ENCODE data around the gene MREG. TPM values are rescaled to one million over a fixed set of nuclear protein-coding genes. Genes with fewer than 3 reads are reported as not detected.

MREG gene
- total and polyA plus RNA-seq, 9 of the 15 experiments (the other 6 are each of a cell fraction or from before 2014, with no cell fraction given), result 0.77 to 3.8 (median 2.3) TPM

DNA sequence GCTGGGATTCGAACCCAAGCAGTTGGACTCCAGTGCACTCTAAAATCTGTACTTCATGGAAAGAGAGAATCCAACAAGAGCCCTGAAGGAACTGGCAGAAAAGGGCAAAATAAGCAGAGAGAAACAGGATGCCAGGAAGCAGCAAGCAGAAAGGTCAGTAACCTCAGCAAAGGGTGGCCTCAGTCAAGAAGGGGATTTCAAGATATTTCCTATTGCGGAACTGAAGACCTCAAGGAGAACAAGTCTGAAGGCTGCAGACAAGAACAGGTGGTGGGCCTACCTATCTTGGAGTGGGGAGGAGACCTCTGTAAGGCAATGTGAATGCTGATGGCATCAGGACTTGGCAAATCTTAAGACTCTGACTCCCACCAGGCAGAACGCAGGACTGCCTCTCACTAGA is 20.1 kb upstream of the MREG start:
- H3K4me1 ChIP-seq (replicated peaks in 1 of 2; ENCODE audit: control insufficient read depth in 2 of 2, insufficient read depth in 2 of 2, low read length in 2 of 2), result no peaks in the 10 kb centered on the region; a peak in 2 of 5 replicates
- H3K27ac ChIP-seq (ENCODE audit: extremely low read depth, low read depth, low read length), result no peak overlapping the region
- WGBS (ENCODE audit: insufficient coverage, low coverage, missing lambda C conversion rate), result 65% methylated on average over 3 of the region's 3 CpGs
- FAIRE-seq, result no peak
- ChIA-PET CTCF (ENCODE audit: low intra/inter-chr PET ratio) (interaction anchor here (0.6 to 1.2 kb wide), 2 partner anchors 13 to 634 kb away, joined by 4 read pairs; no protein-coding TSS in a partner anchor), POLR2A (interaction anchor here (0.6 kb wide), 1 partner anchor 15 kb away, joined by 3 read pairs; no protein-coding TSS in a partner anchor)
- H3K9me3 ChIP-seq (replicated peaks; ENCODE audit: control insufficient read depth, insufficient read depth, low read depth, low read length), result no peaks in the 10 kb centered on the region
- H3K27me3 ChIP-seq (ENCODE audit: control insufficient read depth in 2 of 2, insufficient read depth in 2 of 2, low read length in 2 of 2), result no peaks in the 10 kb centered on the region
- H3K4me2 ChIP-seq (ENCODE audit: insufficient read depth, low read length), result no peak overlapping the region
- no TSS peak for BruUV-seq (replicated peaks)
- no peak overlapping the region for H2AFZ ChIP-seq (ENCODE audit: low read depth, low read length)
- ATAC-seq, result no peak
- no peaks in the 10 kb centered on the region for H3K9me1 ChIP-seq (ENCODE audit: control insufficient read depth, insufficient read depth, low read length)
- no peaks in the 10 kb centered on the region for H4K20me1 ChIP-seq (replicated peaks; ENCODE audit: control insufficient read depth, insufficient read depth, low read length)
- DNase-seq (ENCODE audit: extremely low read depth in 1 of 4, low spot score in 3 of 4), result no peak
- no peaks in the 10 kb centered on the region for H3K36me3 ChIP-seq (ENCODE audit: control insufficient read depth, insufficient read depth, low read length)
- TF ChIP-seq SIN3B (IDR thresholded peaks at IDR 0.05; ENCODE audit: low read depth), result no peak
- no peak for TF ChIP-seq SMARCC2 (IDR thresholded peaks at IDR 0.05; ENCODE audit: low read depth)
- TF ChIP-seq, protein P1, sequence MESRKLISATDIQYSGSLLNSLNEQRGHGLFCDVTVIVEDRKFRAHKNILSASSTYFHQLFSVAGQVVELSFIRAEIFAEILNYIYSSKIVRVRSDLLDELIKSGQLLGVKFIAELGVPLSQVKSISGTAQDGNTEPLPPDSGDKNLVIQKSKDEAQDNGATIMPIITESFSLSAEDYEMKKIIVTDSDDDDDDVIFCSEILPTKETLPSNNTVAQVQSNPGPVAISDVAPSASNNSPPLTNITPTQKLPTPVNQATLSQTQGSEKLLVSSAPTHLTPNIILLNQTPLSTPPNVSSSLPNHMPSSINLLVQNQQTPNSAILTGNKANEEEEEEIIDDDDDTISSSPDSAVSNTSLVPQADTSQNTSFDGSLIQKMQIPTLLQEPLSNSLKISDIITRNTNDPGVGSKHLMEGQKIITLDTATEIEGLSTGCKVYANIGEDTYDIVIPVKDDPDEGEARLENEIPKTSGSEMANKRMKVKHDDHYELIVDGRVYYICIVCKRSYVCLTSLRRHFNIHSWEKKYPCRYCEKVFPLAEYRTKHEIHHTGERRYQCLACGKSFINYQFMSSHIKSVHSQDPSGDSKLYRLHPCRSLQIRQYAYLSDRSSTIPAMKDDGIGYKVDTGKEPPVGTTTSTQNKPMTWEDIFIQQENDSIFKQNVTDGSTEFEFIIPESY (CRISPR knock-in tag; IDR thresholded peaks at IDR 0.05), result no peak
- no peak for TF ChIP-seq POLR2A (conservative IDR thresholded peaks at IDR 0.05)
- TF ChIP-seq DNMT1 (IDR thresholded peaks at IDR 0.05), result no peak
- no peak for TF ChIP-seq ZNF175 (CRISPR knock-in tag; IDR thresholded peaks at IDR 0.05; ENCODE audit: low read depth)
- no peak for TF ChIP-seq PYGO2 (tag; IDR thresholded peaks at IDR 0.05)
- no peak for TF ChIP-seq ZNF408 (CRISPR knock-in tag; IDR thresholded peaks at IDR 0.05; ENCODE audit: low read depth)
- H3K9ac ChIP-seq (ENCODE audit: insufficient read depth in 1 of 2, low read depth in 2 of 2, low read length in 2 of 2), result no peak overlapping the region
- intact Hi-C loops (cut with micrococcal nuclease) (loop anchor here (5.0 kb wide), 1 partner anchor 74 kb away; the partner anchor contains the start of gene XRCC5), in situ Hi-C loops (cut with MboI) (loop anchor here (10.0 kb wide), 1 partner anchor 631 kb away; no protein-coding TSS in a partner anchor)
- H3K4me3 ChIP-seq, result no peak overlapping the region
- H3K79me2 ChIP-seq (ENCODE audit: control insufficient read depth, insufficient read depth, low read length), result no peaks in the 10 kb centered on the region

Measured in K562 (cell line).